Sigmoid colon (tissue), 7 donors: ENCODE measurements around the gene ITPRIPL2. TPM values are rescaled to one million over a fixed set of nuclear protein-coding genes. Genes with fewer than 3 reads are reported as not detected.

Experiments used
- DNase-seq: peaks from one replicate; pipeline ENCODE4 v3.0.0-alpha.2; 2019
- H3K27ac ChIP-seq, 4 donors: fragments of 200-600 bp; sonication (generic); one replicate each; pipeline ENCODE4 v1.5.1; 2016 to 2019; ENCODE audit warnings: mild to moderate bottlenecking in 1 of 4
- H3K27me3 ChIP-seq, 3 donors: fragments of 200-600 bp; sonication (generic); one replicate each; pipeline ENCODE4 v1.5.1; 2019; ENCODE audit warnings: mild to moderate bottlenecking in 1 of 3
- H3K36me3 ChIP-seq, 4 donors: fragments of 200-600 bp; sonication (generic); one replicate each; pipeline ENCODE4 v1.5.1; 2016 to 2019
- H3K4me1 ChIP-seq, 4 donors: fragments of 200-600 bp; sonication (generic); one replicate each; pipeline ENCODE4 v1.5.1; 2017 to 2019
- H3K4me3 ChIP-seq, 4 donors: fragments of 200-600 bp; sonication (generic); one replicate each; pipeline ENCODE4 v1.5.1; 2017 to 2019; ENCODE audit warnings: mild to moderate bottlenecking in 2 of 4, moderate library complexity in 1 of 4
- H3K9me3 ChIP-seq, 4 donors: fragments of 200-600 bp in 3 of 4; sonication (generic) in 3 of 4; one replicate each; pipeline versions ENCODE4 v1.5.1 to v1.6.1; 2013 to 2019
- CTCF ChIP-seq, 4 experiments: fragments of 450-650 bp in 3 of 4; fragments of 200-600 bp in 1 of 4; IDR thresholded peaks; one replicate each; pipeline ENCODE4 v1.5.1; 2016 to 2019; ENCODE audit warnings: antibody characterized with exemption in 4 of 4, mild to moderate bottlenecking in 3 of 4, moderate library complexity in 2 of 4
- EP300 ChIP-seq, 4 donors: sonication (generic); formaldehyde crosslinking; IDR thresholded peaks; one replicate each; pipeline ENCODE4 v1.6.1; 2017; ENCODE audit warnings: antibody characterized with exemption in 4 of 4
- POLR2A ChIP-seq, 2 donors: fragments of 450-650 bp; IDR thresholded peaks; one replicate each; pipeline ENCODE4 v1.6.1; 2016; ENCODE audit warnings: antibody characterized with exemption in 2 of 2, mild to moderate bottlenecking in 2 of 2, moderate library complexity in 2 of 2
- POLR2AphosphoS5 ChIP-seq, 4 donors: sonication (generic); formaldehyde crosslinking; IDR thresholded peaks; one replicate each; pipeline ENCODE4 v1.6.1; 2017; ENCODE audit warnings: antibody characterized with exemption in 4 of 4
- WGBS, 2 donors: extraction: QIAGEN DNeasy Blood & Tissue Kit; methylation state at CpG; one replicate each; pipeline ENCODE4 v1.1.7; 2013; 5-methylcytosine and 5-hydroxymethylcytosine counted together
- intact Hi-C: fragments of 100-400 bp; cut with DNase I; formaldehyde crosslinking; loops from one replicate; pipeline ENCODE4 v1.15.1; 2023
- polyA plus RNA-seq, 3 donors: library from polyadenylated mRNA; stranded (reverse); fragments of 200-250 nt; gene quantifications; one replicate each; pipeline ENCODE4 v1.2.3, GENCODE V29; 2013
- total RNA-seq, 4 donors: library from RNA; depleted of rRNA; stranded (reverse); fragments of >200 nt; gene quantifications; one replicate each; pipeline ENCODE4 v1.1.0, GENCODE V29; 2016
- donor health status: healthy with polysubstance abuse.
- donor health status: Bipolar disorder and iron deficiency.
- donor health status: healthy.

ITPRIPL2 gene
- total and polyA plus RNA-seq, 7 donors: 5.5 to 61.6 (median 28.1) TPM

GRCh38 chr16:19114359-19115147 lies 789 bp downstream of the ITPRIPL2 start:
- intact Hi-C loops: loop anchor here (5.0 kb wide), 2 partner anchors 47 to 443 kb away; partner anchors contain the start of genes COQ7 and VPS35L
- peak overlapping the region; percentile 57 to 90 (median 69) for H3K4me3 ChIP-seq
- no peaks in the 10 kb centered on the region for H3K27me3 ChIP-seq
- H3K36me3 ChIP-seq: peaks cover 0 to 23% (median 7%) of the 10 kb centered on the region in 4 donors
- WGBS, 2 donors: 25 to 26% methylated on average over 80 of the region's 80 CpGs
- TF ChIP-seq POLR2A (IDR thresholded peaks at IDR 0.05) (no peak), EP300 (IDR thresholded peaks at IDR 0.05) (no peak), POLR2AphosphoS5 (IDR thresholded peaks at IDR 0.05) (peak in 3 of 4 donors; percentile 41 to 71 (median 56)), CTCF (IDR thresholded peaks at IDR 0.05) (peak in 2 of 4 experiments; percentile 16 to 38)
- peak; percentile 87 for DNase-seq
- peaks cover 0 to 59% (median 51%) of the 10 kb centered on the region in 4 donors for H3K4me1 ChIP-seq
- H3K9me3 ChIP-seq: no peaks in the 10 kb centered on the region
- peak overlapping the region; percentile 91 to 97 (median 96) for H3K27ac ChIP-seq

DNA sequence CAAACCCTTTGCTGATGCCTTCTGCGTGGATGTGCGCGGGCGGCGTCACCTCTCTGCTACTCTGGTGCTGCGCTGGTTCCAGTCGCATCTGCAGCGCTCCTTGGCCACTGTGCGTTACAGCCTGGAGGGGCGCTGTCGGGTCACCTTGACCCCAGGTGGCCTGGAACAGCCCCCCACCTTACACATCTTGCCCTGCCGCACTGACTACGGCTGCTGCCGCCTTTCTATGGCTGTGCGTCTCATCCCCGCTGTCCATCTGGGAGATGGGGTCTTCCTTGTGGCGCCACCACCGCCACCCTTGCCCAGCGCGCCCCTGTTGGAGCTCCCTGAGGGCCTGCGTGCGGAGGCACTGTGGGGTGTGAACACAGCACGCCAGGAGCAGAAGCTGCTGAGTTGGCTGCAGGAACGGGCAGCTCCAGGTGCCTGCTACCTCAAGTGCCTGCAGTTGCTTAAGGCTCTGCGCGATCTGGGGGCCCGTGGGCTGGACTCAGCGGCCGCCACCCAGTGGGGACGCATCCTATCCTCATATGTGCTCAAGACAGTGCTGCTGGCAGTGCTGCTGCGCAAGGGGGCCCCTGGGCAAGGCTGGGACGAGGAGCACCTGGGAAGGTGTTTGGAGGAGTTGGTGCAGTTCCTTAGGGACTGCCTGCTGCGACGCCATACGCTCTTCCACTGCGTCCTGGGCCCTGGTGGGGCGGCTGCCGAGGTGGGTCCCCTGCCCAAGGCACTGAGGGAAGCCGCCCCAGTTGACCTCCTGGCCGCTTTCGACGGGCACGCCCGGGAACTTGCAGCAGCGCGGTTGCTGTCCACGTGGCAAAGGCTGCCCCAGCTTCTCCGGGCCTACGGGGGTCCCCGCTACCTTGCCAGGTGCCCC lies 1.6 kb downstream of the ITPRIPL2 start:
- intact Hi-C loops: loop anchor here (5.0 kb wide), 1 partner anchor 442 kb away; the partner anchor contains the start of gene VPS35L
- DNase-seq: no peak
- WGBS, 2 donors: 87 to 90% methylated on average over 50 of the region's 50 CpGs
- H3K4me3 ChIP-seq: peak overlapping the region; percentile 57 to 90 (median 69)
- TF ChIP-seq CTCF (IDR thresholded peaks at IDR 0.05) (peak in 2 of 4 experiments; percentile 2 to 14), POLR2AphosphoS5 (IDR thresholded peaks at IDR 0.05) (no peak), POLR2A (IDR thresholded peaks at IDR 0.05) (no peak), EP300 (IDR thresholded peaks at IDR 0.05) (no peak)
- H3K27ac ChIP-seq: peak overlapping the region; percentile 91 to 97 (median 96)
- H3K36me3 ChIP-seq: peaks cover 0 to 23% (median 7%) of the 10 kb centered on the region in 4 donors
- peaks cover 0 to 66% (median 59%) of the 10 kb centered on the region in 4 donors for H3K4me1 ChIP-seq
- H3K27me3 ChIP-seq: no peaks in the 10 kb centered on the region
- H3K9me3 ChIP-seq: no peaks in the 10 kb centered on the region

GRCh38 chr16:19116711-19117449 lies 3.1 kb downstream of the ITPRIPL2 start:
- Histone ChIP-seq H3K4me1 (peaks cover 0 to 78% (median 59%) of the 10 kb centered on the region in 4 donors), H3K27ac (peak overlapping the region; percentile 15 to 96 (median 60)), H3K27me3 (no peaks in the 10 kb centered on the region), H3K9me3 (no peaks in the 10 kb centered on the region), H3K36me3 (peaks cover 0 to 27% (median 11%) of the 10 kb centered on the region in 4 donors), H3K4me3 (peak overlapping the region in 1 of 4 donors; percentile 4)
- intact Hi-C loops: loop anchor here (5.0 kb wide), 1 partner anchor 440 kb away; the partner anchor contains the start of gene VPS35L
- no peak for DNase-seq
- TF ChIP-seq POLR2A (IDR thresholded peaks at IDR 0.05): no peak
- TF ChIP-seq POLR2AphosphoS5 (IDR thresholded peaks at IDR 0.05): no peak
- no peak for TF ChIP-seq CTCF (IDR thresholded peaks at IDR 0.05)
- TF ChIP-seq EP300 (IDR thresholded peaks at IDR 0.05): no peak
- 62 to 68% methylated on average over 6 of the region's 6 CpGs for WGBS, 2 donors

DNA sequence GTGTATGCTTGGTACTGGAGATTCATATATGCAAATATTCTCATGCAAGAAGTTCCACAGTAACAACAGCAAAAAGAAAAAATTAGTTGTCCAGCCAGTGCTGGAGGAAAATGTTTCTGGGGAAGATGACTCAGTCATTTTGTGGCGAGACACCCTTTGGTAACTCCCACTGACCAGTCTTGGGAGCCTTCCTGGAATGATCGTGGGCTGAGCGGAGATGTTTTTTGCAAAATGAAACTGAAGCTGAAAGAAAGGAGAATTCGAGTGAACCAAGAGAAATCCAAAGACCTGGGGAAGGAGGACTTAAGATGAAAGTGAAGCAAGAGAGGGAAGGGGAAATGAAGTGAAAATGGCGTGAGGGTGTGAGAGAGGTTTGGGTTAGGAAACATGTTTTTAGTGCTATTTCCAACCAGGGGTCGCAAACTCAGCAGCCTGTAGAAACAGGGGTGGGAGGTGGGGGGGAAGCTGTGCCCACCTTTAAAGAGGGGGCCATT lies 5.2 kb downstream of the ITPRIPL2 start:
- Histone ChIP-seq H3K4me1 (peaks cover 0 to 69% (median 59%) of the 10 kb centered on the region in 4 donors), H3K9me3 (no peaks in the 10 kb centered on the region), H3K27ac (peak overlapping the region; percentile 70 to 96 (median 77)), H3K27me3 (no peaks in the 10 kb centered on the region), H3K36me3 (peaks cover 0 to 27% (median 11%) of the 10 kb centered on the region in 4 donors), H3K4me3 (peak overlapping the region in 3 of 4 donors; percentile 22 to 39 (median 27))
- TF ChIP-seq POLR2A (IDR thresholded peaks at IDR 0.05) (no peak), CTCF (IDR thresholded peaks at IDR 0.05) (no peak), EP300 (IDR thresholded peaks at IDR 0.05) (no peak), POLR2AphosphoS5 (IDR thresholded peaks at IDR 0.05) (peak in 2 of 4 donors; percentile 15 to 47)
- intact Hi-C loops: loop anchor here (5.0 kb wide), 1 partner anchor 438 kb away; the partner anchor contains the start of gene VPS35L
- peak; percentile 81 for DNase-seq
- WGBS, 2 donors: 34 to 68% methylated on average over 6 of the region's 6 CpGs
